GM12872 (cell line): ENCODE measurements around the gene ARSI.

Source experiments
- CTCF ChIP-seq: IDR thresholded peaks from 3 replicates; pipeline ENCODE4 v1.5.1; 2011; ENCODE audit warnings: low read depth, mild to moderate bottlenecking, low read length, moderate library complexity; ENCODE audit not compliant: insufficient read depth

Gene ARSI

GRCh38 chr5:150254774-150255173, 47.9 kb downstream of the ARSI start:
- no peak for TF ChIP-seq CTCF

- TF ChIP-seq CTCF = no peak
Measured at GRCh38 chr5:150254363-150254762, 48.3 kb downstream of the ARSI start.

GRCh38 chr5:150253416-150254208, 49.1 kb downstream of the ARSI start:
- 0 out of 3 replicates have a peak, but pooled peaks have one; percentile 10 for TF ChIP-seq CTCF

- no peak for TF ChIP-seq CTCF
Measured at GRCh38 chr5:150252489-150252888, 50.2 kb downstream of the ARSI start.

- TF ChIP-seq CTCF = no peak
Measured at GRCh38 chr5:150251504-150251903, 51.2 kb downstream of the ARSI start.

- TF ChIP-seq CTCF = no peak
Measured at GRCh38 chr5:150249744-150250143, 53.0 kb downstream of the ARSI start.

GRCh38 chr5:150248946-150249345, 53.8 kb downstream of the ARSI start:
- no peak for TF ChIP-seq CTCF
